OCI-LY7 (cell line): ENCODE measurements around the gene THOP1. TPM values are rescaled to one million over a fixed set of nuclear protein-coding genes. Genes with fewer than 3 reads are reported as not detected.

Experiments
- BruUV-seq: library from RNA; stranded (reverse); fragments of 400-500 nt; replicated peaks from 2 replicates; lab custom pipeline; 2021; lab: Mats Ljungman, UMichigan
- CTCF ChIA-PET: fragments of 300-600 bp; sonication (Branson Sonifier 250); formaldehyde crosslinking; loops from one replicate; lab custom pipeline; 2022; ENCODE audit warnings: antibody characterized with exemption; ENCODE audit not compliant: unreplicated experiment; lab: Charles Lee
- POLR2A ChIA-PET: fragments of 300-600 bp; sonication (Branson Sonifier 250); formaldehyde crosslinking; loops from one replicate; lab custom pipeline; 2022; ENCODE audit warnings: antibody characterized with exemption; lab: Charles Lee
- DNase-seq: peaks from one replicate; pipeline ENCODE4 v3.0.0-alpha.2; 2015; ENCODE audit warnings: low spot score
- H2AFZ ChIP-seq: fragments of 200-600 bp; sonication (generic), shearing (Covaris generic); 2 replicates; pipeline ENCODE4 v1.6.1; 2014; ENCODE audit warnings: mild to moderate bottlenecking, antibody characterized with exemption, low read length, moderate library complexity
- H3K27ac ChIP-seq: fragments of 200-600 bp; sonication (generic); 2 replicates; pipeline ENCODE4 v1.5.1; 2014; ENCODE audit warnings: mixed run types, low read depth, mild to moderate bottlenecking, moderate library complexity, low read length, inconsistent platforms; ENCODE audit not compliant: poor library complexity, severe bottlenecking
- H3K36me3 ChIP-seq: fragments of 200-600 bp; sonication (generic); 2 replicates; pipeline ENCODE4 v1.6.1; 2014; ENCODE audit warnings: mild to moderate bottlenecking, antibody characterized with exemption, low read length, moderate library complexity, mixed read lengths; ENCODE audit not compliant: insufficient read depth
- H3K4me1 ChIP-seq: fragments of 200-600 bp; sonication (generic); 2 replicates; pipeline ENCODE4 v1.5.1; 2014; ENCODE audit warnings: mild to moderate bottlenecking, low read length; ENCODE audit not compliant: insufficient read depth, poor library complexity, severe bottlenecking
- H3K4me2 ChIP-seq: fragments of 200-600 bp; sonication (generic); 2 replicates; pipeline ENCODE4 v1.6.1; 2014; ENCODE audit warnings: mild to moderate bottlenecking, low read length
- H3K4me3 ChIP-seq: fragments of 200-600 bp; sonication (generic); 2 replicates; pipeline ENCODE4 v1.5.1; 2014; ENCODE audit warnings: mild to moderate bottlenecking, low read depth, low read length; ENCODE audit not compliant: poor library complexity, severe bottlenecking
- H3K79me2 ChIP-seq: fragments of 200-600 bp; sonication (generic); 2 replicates; pipeline ENCODE4 v1.6.1; 2016; ENCODE audit warnings: low read depth, mild to moderate bottlenecking, low read length, moderate library complexity, mixed read lengths; ENCODE audit not compliant: insufficient read depth
- H3K9me2 ChIP-seq: fragments of 200-600 bp; sonication (generic); 2 replicates; pipeline ENCODE4 v1.6.1; 2016; ENCODE audit warnings: mild to moderate bottlenecking, low read length, mixed read lengths; ENCODE audit not compliant: insufficient read depth
- H3K9me3 ChIP-seq: fragments of 200-600 bp; sonication (generic); 2 replicates; pipeline ENCODE4 v1.6.1; 2014; ENCODE audit warnings: mild to moderate bottlenecking, mixed run types, low read length, mixed read lengths
- H4K20me1 ChIP-seq: fragments of 200-600 bp; sonication (generic); 2 replicates; pipeline ENCODE4 v1.6.1; 2014; ENCODE audit warnings: mild to moderate bottlenecking, antibody characterized with exemption, low read length, moderate library complexity, mixed read lengths; ENCODE audit not compliant: insufficient read depth
- CTCF ChIP-seq: fragments of 200-600 bp; sonication (generic); conservative IDR thresholded peaks from 2 replicates; pipeline ENCODE4 v1.5.1; 2014; ENCODE audit warnings: mild to moderate bottlenecking, antibody characterized with exemption, low read length, moderate library complexity, mixed read lengths
- EZH2phosphoT487 ChIP-seq: fragments of 200-600 bp; sonication (generic); IDR thresholded peaks from 2 replicates; pipeline ENCODE4 v1.6.1; 2018; ENCODE audit warnings: low read depth, borderline replicate concordance, mild to moderate bottlenecking, mixed run types, antibody characterized with exemption, low read length, moderate library complexity, mixed read lengths
- intact Hi-C: fragments of 100-400 bp; cut with micrococcal nuclease; formaldehyde crosslinking; loops from one replicate; pipeline ENCODE4 v1.10.0; 2022; ENCODE audit not compliant: unreplicated experiment
- total RNA-seq, 2 experiments: library from RNA; depleted of rRNA in 1 of 2; stranded (reverse); fragments of >200 nt in 1 of 2; shearing (Covaris generic) in 1 of 2; gene quantifications; 2 replicates each; pipeline ENCODE4 v1.2.3, GENCODE V29; 2014 to 2022

THOP1 gene
- total RNA-seq, 2 experiments from 2014 or later = 170 to 191 TPM

GRCh38 chr19:2853015-2853606, 67.8 kb downstream of the THOP1 start:
- Histone ChIP-seq H3K9me2 (no peaks in the 10 kb centered on the region), H3K4me3 (no peak overlapping the region), H3K36me3 (peaks cover 40% of the 10 kb centered on the region), H2AFZ (no peak overlapping the region), H3K27ac (no peak overlapping the region), H3K4me1 (peaks cover 10% of the 10 kb centered on the region), H4K20me1 (no peaks in the 10 kb centered on the region), H3K9me3 (no peaks in the 10 kb centered on the region), H3K79me2 (no peaks in the 10 kb centered on the region), H3K4me2 (no peak overlapping the region)
- no peak for TF ChIP-seq EZH2phosphoT487
- TF ChIP-seq CTCF = no peak
- intact Hi-C loops = no loop called here
- BruUV-seq = no TSS peak
- POLR2A ChIA-PET = no interaction called here
- CTCF ChIA-PET = no interaction called here
- no peak for DNase-seq

DNA sequence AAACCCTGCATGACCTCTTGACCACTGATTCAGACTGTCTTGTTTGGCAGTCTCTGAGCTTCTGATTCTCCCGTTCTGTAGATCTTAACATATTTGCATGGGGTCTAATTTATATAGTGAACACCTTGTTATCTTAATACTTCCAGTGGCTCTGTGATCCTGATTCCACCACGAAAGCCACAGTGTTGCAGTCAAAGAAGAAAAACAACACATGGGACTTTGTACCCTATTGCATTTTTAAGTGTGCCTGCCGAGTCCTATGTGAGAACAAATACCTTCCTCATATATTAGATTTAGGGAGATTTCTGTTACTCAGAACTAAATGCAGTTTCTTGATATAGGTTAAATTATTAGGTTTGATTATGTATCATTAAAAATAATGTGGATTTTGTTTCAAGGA, 69.5 kb downstream of the THOP1 start:
- no peak overlapping the region for H3K4me2 ChIP-seq
- peaks cover 40% of the 10 kb centered on the region for H3K36me3 ChIP-seq
- TF ChIP-seq CTCF (no peak), EZH2phosphoT487 (no peak)
- no peak overlapping the region for H3K27ac ChIP-seq
- H3K79me2 ChIP-seq = no peaks in the 10 kb centered on the region
- no peak overlapping the region for H2AFZ ChIP-seq
- ChIA-PET POLR2A (interaction anchor here (0.6 kb wide), 1 partner anchor 37 kb away, joined by 3 read pairs; no protein-coding TSS in a partner anchor), CTCF (no interaction called here)
- H3K4me3 ChIP-seq = no peak overlapping the region
- H3K9me3 ChIP-seq = no peaks in the 10 kb centered on the region
- peaks cover 8% of the 10 kb centered on the region for H3K4me1 ChIP-seq
- H3K9me2 ChIP-seq = no peaks in the 10 kb centered on the region
- intact Hi-C loops = no loop called here
- DNase-seq = no peak
- H4K20me1 ChIP-seq = no peaks in the 10 kb centered on the region
- no TSS peak for BruUV-seq

- Histone ChIP-seq H4K20me1 (no peaks in the 10 kb centered on the region), H3K27ac (no peak overlapping the region), H3K9me2 (no peaks in the 10 kb centered on the region), H3K79me2 (no peaks in the 10 kb centered on the region), H3K4me1 (peaks cover 3% of the 10 kb centered on the region), H3K4me3 (no peak overlapping the region), H3K9me3 (no peaks in the 10 kb centered on the region), H2AFZ (no peak overlapping the region), H3K36me3 (peaks cover 34% of the 10 kb centered on the region), H3K4me2 (no peak overlapping the region)
- no TSS peak for BruUV-seq
- no peak for DNase-seq
- CTCF ChIA-PET = interaction anchor here (0.6 kb wide), 1 partner anchor 286 kb away, joined by 4 read pairs; no protein-coding TSS in a partner anchor
- POLR2A ChIA-PET = no interaction called here
- intact Hi-C loops = no loop called here
- TF ChIP-seq EZH2phosphoT487 (no peak), CTCF (no peak)
These were observed 71.3 kb downstream of the THOP1 start for GRCh38 chr19:2856457-2857050.
